OCI-LY3 (cell line): ENCODE data around the gene ACAA1.
"Not testable (repeated sequence)": the region's sequence is repeated elsewhere in the genome, so short reads cannot be mapped to it uniquely, and the experiment has no call there.

Source experiments
- H2AFZ ChIP-seq: fragments of 200-600, 300-600 bp; shearing (Covaris generic); 2 replicates; pipeline ENCODE4 v1.6.0; 2014; ENCODE audit warnings: antibody characterized with exemption, low read depth, low read length
- H3K27ac ChIP-seq: fragments of 200-600, 300-600 bp; sonication (generic); 2 replicates; pipeline ENCODE4 v1.5.1; 2014; ENCODE audit warnings: mild to moderate bottlenecking, low read length, moderate library complexity, mixed read lengths
- H3K27me3 ChIP-seq: fragments of 200-600, 300-600 bp; sonication (generic); 2 replicates; pipeline ENCODE4 v1.6.1; 2014; ENCODE audit warnings: low read depth, low read length, mixed read lengths
- H3K36me3 ChIP-seq: fragments of 200-600, 300-600 bp; sonication (generic); replicated peaks from 2 replicates; pipeline ENCODE3; 2014; ENCODE audit warnings: low read depth, low read length, mixed read lengths
- H3K4me1 ChIP-seq: fragments of 300-600, 200-600 bp; sonication (generic); 2 replicates; pipeline ENCODE4 v1.6.1; 2014; ENCODE audit warnings: low read length, mixed read lengths
- H3K4me2 ChIP-seq: fragments of 200-600, 300-600 bp; sonication (generic); 2 replicates; pipeline ENCODE4 v1.6.1; 2014; ENCODE audit warnings: low read length, mixed read lengths
- H3K4me3 ChIP-seq: fragments of 300-600, 200-600 bp; sonication (generic); 2 replicates; pipeline ENCODE4 v1.5.1; 2014; ENCODE audit warnings: antibody characterized with exemption, mild to moderate bottlenecking, low read length, moderate library complexity
- H3K79me2 ChIP-seq: fragments of 300-600, 200-600 bp; shearing (Covaris generic); 2 replicates; pipeline ENCODE4 v1.6.1; 2014; ENCODE audit warnings: mild to moderate bottlenecking, low read length, mixed read lengths
- H3K9ac ChIP-seq: fragments of 300-600, 200-600 bp; shearing (Covaris generic); 2 replicates; pipeline ENCODE4 v1.6.0; 2014; ENCODE audit warnings: mild to moderate bottlenecking, low read length, moderate library complexity
- H3K9me3 ChIP-seq: fragments of 200-600, 300-600 bp; shearing (Covaris generic); 2 replicates; pipeline ENCODE4 v1.6.1; 2014; ENCODE audit warnings: low read length, mixed read lengths; ENCODE audit not compliant: insufficient read depth
- H4K20me1 ChIP-seq: fragments of 200-600, 300-600 bp; sonication (generic); 2 replicates; pipeline ENCODE4 v1.6.1; 2016; ENCODE audit warnings: low read length, mixed read lengths; ENCODE audit not compliant: insufficient read depth
- EZH2phosphoT487 ChIP-seq: fragments of 200-600 bp; shearing (Covaris generic); IDR thresholded peaks from 2 replicates; pipeline ENCODE4 v1.6.1; 2018; ENCODE audit warnings: antibody characterized with exemption, mixed run types, low read depth
- TF ChIP-seq, protein P1 (sequence below): fragments of 200-600, 300-600 bp; sonication (generic); IDR thresholded peaks from 2 replicates; pipeline ENCODE4 v1.5.1; 2014; ENCODE audit warnings: antibody characterized with exemption, low read length, low read depth

Gene ACAA1

DNA sequence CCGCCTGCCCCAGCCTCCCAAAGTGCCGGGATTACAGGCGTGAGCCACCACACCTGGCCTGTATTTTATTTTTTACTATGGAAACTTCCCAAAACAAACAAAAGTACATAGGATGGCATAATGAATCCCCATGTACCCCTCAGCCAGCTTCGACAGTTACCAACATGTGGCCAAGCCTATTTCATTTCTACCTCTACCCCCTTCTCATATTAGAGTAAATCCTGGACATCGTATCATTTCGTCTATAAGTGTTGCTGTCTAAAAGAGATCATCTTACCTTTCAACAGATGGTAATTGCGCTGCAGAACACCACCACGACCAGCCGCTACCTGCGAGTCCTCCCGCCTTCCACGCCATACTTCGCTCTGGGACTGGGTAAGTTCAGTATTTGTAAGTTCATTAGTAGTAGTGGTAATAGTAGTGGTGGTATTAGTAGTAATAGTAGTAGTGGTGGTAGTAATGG lies 53.0 kb downstream of the ACAA1 start:
- no peak for TF ChIP-seq EZH2phosphoT487
- TF ChIP-seq, protein P1, sequence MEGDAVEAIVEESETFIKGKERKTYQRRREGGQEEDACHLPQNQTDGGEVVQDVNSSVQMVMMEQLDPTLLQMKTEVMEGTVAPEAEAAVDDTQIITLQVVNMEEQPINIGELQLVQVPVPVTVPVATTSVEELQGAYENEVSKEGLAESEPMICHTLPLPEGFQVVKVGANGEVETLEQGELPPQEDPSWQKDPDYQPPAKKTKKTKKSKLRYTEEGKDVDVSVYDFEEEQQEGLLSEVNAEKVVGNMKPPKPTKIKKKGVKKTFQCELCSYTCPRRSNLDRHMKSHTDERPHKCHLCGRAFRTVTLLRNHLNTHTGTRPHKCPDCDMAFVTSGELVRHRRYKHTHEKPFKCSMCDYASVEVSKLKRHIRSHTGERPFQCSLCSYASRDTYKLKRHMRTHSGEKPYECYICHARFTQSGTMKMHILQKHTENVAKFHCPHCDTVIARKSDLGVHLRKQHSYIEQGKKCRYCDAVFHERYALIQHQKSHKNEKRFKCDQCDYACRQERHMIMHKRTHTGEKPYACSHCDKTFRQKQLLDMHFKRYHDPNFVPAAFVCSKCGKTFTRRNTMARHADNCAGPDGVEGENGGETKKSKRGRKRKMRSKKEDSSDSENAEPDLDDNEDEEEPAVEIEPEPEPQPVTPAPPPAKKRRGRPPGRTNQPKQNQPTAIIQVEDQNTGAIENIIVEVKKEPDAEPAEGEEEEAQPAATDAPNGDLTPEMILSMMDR, result no peak

DNA sequence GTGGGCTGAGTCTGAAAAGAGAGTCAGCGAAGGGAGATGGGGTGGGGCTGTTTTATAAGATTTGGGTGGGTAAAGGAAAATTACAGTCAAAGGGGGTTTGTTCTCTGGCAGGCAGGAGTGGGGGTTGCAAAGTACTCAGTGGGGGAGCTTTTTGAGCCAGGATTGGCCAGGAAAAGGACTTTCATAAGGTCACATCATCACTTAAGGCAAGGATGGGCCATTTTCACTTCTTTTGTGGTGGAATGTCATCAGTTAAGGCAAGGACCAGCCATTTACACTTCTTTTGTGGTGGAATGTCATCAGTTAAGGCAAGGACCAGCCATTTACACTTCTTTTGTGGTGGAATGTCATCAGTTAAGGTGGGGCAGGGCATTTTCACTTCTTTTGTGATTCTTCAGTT lies 53.7 kb downstream of the ACAA1 start:
- not testable (repeated sequence) for H3K9me3 ChIP-seq, H3K4me1 ChIP-seq, H3K27ac ChIP-seq, H3K27me3 ChIP-seq, H3K4me2 ChIP-seq, H3K36me3 ChIP-seq, H2AFZ ChIP-seq, H4K20me1 ChIP-seq, H3K9ac ChIP-seq, H3K4me3 ChIP-seq, H3K79me2 ChIP-seq

More for the DNA sequence above, 53.0 kb downstream of the ACAA1 start:
- Histone ChIP-seq H3K9me3 (peaks cover 3% of the 10 kb centered on the region; the same call in 1 of the 2 replicates), H3K4me2 (no peak overlapping the region), H3K4me3 (no peak overlapping the region), H3K9ac (no peak overlapping the region), H3K4me1 (no peaks in the 10 kb centered on the region), H3K27me3 (no peaks in the 10 kb centered on the region), H3K27ac (no peak overlapping the region), H3K36me3 (no peaks in the 10 kb centered on the region), H2AFZ (no peak overlapping the region), H4K20me1 (no peaks in the 10 kb centered on the region), H3K79me2 (no peaks in the 10 kb centered on the region)

DNA sequence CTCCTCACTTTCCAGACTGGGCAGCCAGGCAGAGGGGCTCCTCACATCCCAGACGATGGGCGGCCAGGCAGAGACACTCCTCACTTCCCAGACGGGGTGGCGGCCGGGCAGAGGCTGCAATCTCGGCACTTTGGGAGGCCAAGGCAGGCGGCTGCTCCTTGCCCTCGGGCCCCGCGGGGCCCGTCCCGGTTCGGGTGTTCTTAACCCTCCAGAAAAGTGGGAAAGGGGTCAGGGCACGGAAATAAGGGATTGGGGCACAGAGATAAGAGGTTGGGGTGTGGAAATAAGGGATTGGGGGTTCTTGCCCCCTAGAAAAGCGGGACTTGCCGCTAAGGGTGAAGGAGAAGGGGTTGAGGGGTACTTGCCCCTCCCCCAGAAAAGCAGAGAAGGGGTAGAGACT lies 54.6 kb downstream of the ACAA1 start:
- H3K4me3 ChIP-seq, H3K79me2 ChIP-seq, H4K20me1 ChIP-seq, H3K9me3 ChIP-seq, H3K27ac ChIP-seq, H3K9ac ChIP-seq, H2AFZ ChIP-seq, H3K4me1 ChIP-seq, H3K4me2 ChIP-seq, H3K36me3 ChIP-seq, H3K27me3 ChIP-seq: not testable (repeated sequence)

DNA sequence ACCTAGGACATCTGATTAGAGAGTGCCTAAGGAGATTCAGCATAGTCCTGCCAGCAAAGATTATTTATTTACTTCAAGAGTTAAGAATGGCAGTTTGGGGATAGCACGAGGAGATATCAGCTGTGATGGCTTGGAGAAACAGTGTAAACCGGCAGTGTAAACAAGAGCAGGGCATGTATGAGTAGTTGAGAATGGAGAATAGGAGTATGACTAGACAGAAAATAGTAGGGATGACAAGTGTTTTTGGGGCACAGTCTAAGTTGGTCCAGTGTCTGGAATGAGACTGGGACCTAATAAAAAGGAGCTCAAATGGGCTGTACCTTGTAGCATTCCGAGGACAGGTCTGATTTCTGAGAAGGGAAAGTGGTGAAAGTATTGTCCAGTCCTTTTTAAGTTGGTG lies 59.9 kb downstream of the ACAA1 start:
- not testable (repeated sequence) for H3K36me3 ChIP-seq, H3K4me1 ChIP-seq, H3K9me3 ChIP-seq, H3K79me2 ChIP-seq, H4K20me1 ChIP-seq, H3K4me3 ChIP-seq, H2AFZ ChIP-seq, H3K27me3 ChIP-seq, H3K27ac ChIP-seq, H3K4me2 ChIP-seq, H3K9ac ChIP-seq
